ENCODE data around the gene VSTM2L. TPM values are rescaled to one million over a fixed set of nuclear protein-coding genes. Genes with fewer than 3 reads are reported as not detected.

Gene VSTM2L
- total RNA-seq, 4 donors from 2014 or later = 0.54 to 4.0 (median 1.9) TPM

DNA sequence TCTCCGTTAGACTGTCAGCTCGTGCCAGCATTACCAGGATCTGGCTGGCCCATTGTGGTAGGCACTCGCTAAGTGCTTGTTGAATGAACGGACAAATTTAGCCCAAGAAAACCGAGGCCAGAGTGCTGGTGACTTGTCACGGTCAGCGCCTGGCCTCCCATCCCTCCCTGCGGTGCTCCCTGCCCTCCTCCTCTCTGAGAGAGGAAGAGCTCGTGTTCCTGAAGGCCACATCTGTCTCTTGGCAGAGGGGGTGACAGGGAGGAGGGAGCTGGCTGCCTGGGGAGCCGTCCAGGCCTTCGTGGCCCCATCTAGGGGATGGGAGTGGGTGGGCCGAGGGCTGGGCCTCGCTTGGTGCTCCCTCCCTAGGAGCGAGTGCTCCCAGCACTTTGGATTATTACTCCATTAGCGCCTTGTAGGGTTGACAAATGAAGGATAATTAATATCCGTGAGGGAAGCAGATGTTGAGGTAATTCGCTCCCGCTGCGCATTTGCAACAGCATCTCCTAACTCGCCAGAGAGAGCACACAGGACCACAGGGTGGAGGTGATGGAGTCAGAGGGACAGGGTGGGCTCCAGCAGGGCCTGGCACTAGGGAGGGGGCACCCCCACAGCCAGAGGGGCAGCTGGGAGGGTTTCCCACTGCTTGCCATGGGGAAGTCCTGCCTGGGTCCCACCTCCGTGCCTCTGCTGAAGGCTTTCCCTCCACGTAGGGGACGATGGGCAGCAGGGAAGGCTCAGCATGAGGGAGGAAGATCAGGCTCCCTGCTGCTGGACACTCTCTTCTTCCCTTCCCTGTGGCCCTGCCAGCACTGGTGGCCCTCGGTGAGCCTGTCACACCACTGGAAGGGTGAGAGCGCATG, 37.0 kb downstream of the VSTM2L start:
- WGBS, 2 donors = 78 to 84% methylated on average over 22 to 25 of the region's 25 CpGs
- Histone ChIP-seq H3K4me3 (replicated peaks in 1 of 3) (no peak overlapping the region), H3K9me3 (no peaks in the 10 kb centered on the region), H3K4me1 (no peaks in the 10 kb centered on the region), H3K27ac (no peak overlapping the region), H3K27me3 (no peaks in the 10 kb centered on the region), H3K36me3 (no peaks in the 10 kb centered on the region)
- intact Hi-C loops (cut with DNase I) = no loop called here
- TF ChIP-seq POLR2A (IDR thresholded peaks at IDR 0.05) = no peak
- DNase-seq = no peak

GRCh38 chr20:37940858-37941257, 37.9 kb downstream of the VSTM2L start:
- intact Hi-C loops (cut with DNase I) = no loop called here
- no peak for DNase-seq
- TF ChIP-seq POLR2A (IDR thresholded peaks at IDR 0.05) = no peak
- no peak for TF ChIP-seq CTCF (IDR thresholded peaks at IDR 0.05)
- Histone ChIP-seq H3K36me3 (no peaks in the 10 kb centered on the region), H3K4me1 (no peaks in the 10 kb centered on the region), H3K27me3 (no peaks in the 10 kb centered on the region), H3K27ac (no peak overlapping the region), H3K4me3 (replicated peaks in 1 of 3) (no peak overlapping the region), H3K9me3 (no peaks in the 10 kb centered on the region)
- 70 to 77% methylated on average over 6 of the region's 6 CpGs for WGBS, 2 donors

DNA sequence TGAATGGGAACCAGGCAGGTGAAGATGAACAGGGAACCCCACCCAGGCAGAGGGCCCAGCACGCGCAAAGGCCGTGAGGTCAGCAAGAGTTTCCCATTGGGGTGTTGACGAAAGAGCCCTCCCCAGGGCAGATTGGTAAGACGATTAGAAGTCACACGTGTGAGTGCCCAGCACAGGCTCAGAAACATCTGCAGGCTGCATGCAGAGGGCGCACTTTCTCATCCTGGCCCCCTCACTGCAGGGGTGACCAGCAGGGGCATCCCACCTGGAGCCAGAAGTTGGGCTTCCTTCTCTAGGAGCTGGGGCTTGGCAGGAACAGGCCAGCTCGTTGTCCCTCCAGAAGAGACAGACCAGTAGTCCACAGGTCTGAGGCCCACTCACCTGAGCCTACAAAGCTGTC, 38.4 kb downstream of the VSTM2L start:
- DNase-seq = no peak
- Histone ChIP-seq H3K4me1 (no peaks in the 10 kb centered on the region), H3K27ac (no peak overlapping the region), H3K9me3 (no peaks in the 10 kb centered on the region), H3K4me3 (replicated peaks in 1 of 3) (no peak overlapping the region), H3K36me3 (no peaks in the 10 kb centered on the region), H3K27me3 (no peaks in the 10 kb centered on the region)
- intact Hi-C loops (cut with DNase I) = no loop called here
- 60 to 69% methylated on average over 6 to 8 of the region's 8 CpGs for WGBS, 2 donors
- TF ChIP-seq CTCF (IDR thresholded peaks at IDR 0.05) (no peak), POLR2A (IDR thresholded peaks at IDR 0.05) (no peak)

DNA sequence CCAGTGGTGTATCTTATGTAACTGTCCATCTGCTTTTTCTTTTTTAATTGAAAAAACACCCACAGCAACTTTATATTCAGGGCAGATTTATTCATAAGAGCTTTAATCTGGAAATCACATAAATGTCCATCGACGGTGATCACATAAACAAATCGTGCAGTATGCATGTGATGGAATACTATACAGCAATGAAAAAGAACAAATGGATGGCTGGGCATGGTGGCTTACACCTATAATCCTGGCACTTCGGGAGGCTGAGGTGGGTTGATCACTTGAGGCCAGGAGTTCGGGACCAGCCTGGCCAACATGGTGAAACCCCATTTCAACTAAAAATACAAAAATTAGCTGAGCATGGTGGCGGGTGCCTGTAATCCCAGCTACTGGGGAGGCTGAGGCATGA, 39.1 kb downstream of the VSTM2L start:
- Histone ChIP-seq H3K9me3 (no peaks in the 10 kb centered on the region), H3K36me3 (no peaks in the 10 kb centered on the region), H3K27me3 (no peaks in the 10 kb centered on the region), H3K4me3 (replicated peaks in 1 of 3) (no peak overlapping the region), H3K27ac (no peak overlapping the region), H3K4me1 (no peaks in the 10 kb centered on the region)
- no peak for TF ChIP-seq CTCF (IDR thresholded peaks at IDR 0.05)
- no peak for TF ChIP-seq POLR2A (IDR thresholded peaks at IDR 0.05)
- intact Hi-C loops (cut with DNase I) = no loop called here
- DNase-seq = no peak
- 84 to 90% methylated on average over 6 of the region's 6 CpGs for WGBS, 2 donors

- Histone ChIP-seq H3K4me3 (replicated peaks in 1 of 3) (no peak overlapping the region), H3K4me1 (no peaks in the 10 kb centered on the region), H3K27me3 (no peaks in the 10 kb centered on the region), H3K9me3 (no peaks in the 10 kb centered on the region), H3K36me3 (no peaks in the 10 kb centered on the region), H3K27ac (no peak overlapping the region)
- 38 to 46% methylated on average over 12 of the region's 12 CpGs for whole genome bisulfite sequencing, 2 donors
- TF ChIP-seq POLR2A (IDR thresholded peaks at IDR 0.05) (no peak), CTCF (IDR thresholded peaks at IDR 0.05) (no peak)
- intact Hi-C loops (cut with DNase I) = no loop called here
- DNase-seq = peak; percentile 75 to 85
Observed at GRCh38 chr20:37943033-37943432, 40.1 kb downstream of the VSTM2L start.
